Activated T-helper 1 cell treated with Interleukin-2 at 50 U/mL for 16 hours (primary cell): ENCODE measurements around the gene MAGT1.
"Not testable (repeated sequence)": the region's sequence is repeated elsewhere in the genome, so short reads cannot be mapped to it uniquely, and the experiment has no call there.

Experiments used
- DNase-seq: peaks from one replicate; pipeline ENCODE4 v3.0.0-alpha.2; 2020; ENCODE audit warnings: low read depth

MAGT1 gene

GRCh38 chrX:77894921-77895886 lies at the start of gene MAGT1:
Gene MAGT1 (minus strand): TSS chrX:77895435. CDS start chrX:77895410, 25 bp downstream.
- DNase-seq = peak; percentile 80

GRCh38 chrX:77945031-77945430 lies 49.8 kb upstream of the MAGT1 start:
- not testable (repeated sequence) for DNase-seq

- no peak for DNase-seq
Measured at GRCh38 chrX:77938083-77938680, 42.9 kb upstream of the MAGT1 start.

GRCh38 chrX:77937291-77937690 lies 42.1 kb upstream of the MAGT1 start:
- DNase-seq = no peak

GRCh38 chrX:77936299-77936698 lies 41.1 kb upstream of the MAGT1 start:
- no peak for DNase-seq

- DNase-seq = no peak
Measured at GRCh38 chrX:77935886-77936285, 40.7 kb upstream of the MAGT1 start.

- no peak for DNase-seq
Measured at GRCh38 chrX:77930581-77930980, 35.3 kb upstream of the MAGT1 start.

GRCh38 chrX:77925764-77926163 lies 30.5 kb upstream of the MAGT1 start:
- DNase-seq = no peak

GRCh38 chrX:77924320-77924859 lies 29.2 kb upstream of the MAGT1 start:
- DNase-seq = no peak

GRCh38 chrX:77922787-77923186 lies 27.6 kb upstream of the MAGT1 start:
- no peak for DNase-seq

GRCh38 chrX:77919370-77919769 lies 24.1 kb upstream of the MAGT1 start:
- not testable (repeated sequence) for DNase-seq

- no peak for DNase-seq
Measured at GRCh38 chrX:77918568-77918967, 23.3 kb upstream of the MAGT1 start.

GRCh38 chrX:77917294-77917933 lies 22.2 kb upstream of the MAGT1 start:
- no peak for DNase-seq

GRCh38 chrX:77910108-77910840 lies 15.0 kb upstream of the MAGT1 start, which contains the start of gene ATP7A:
Gene ATP7A (plus strand): TSS chrX:77910693. CDS start chrX:77971642, 60,949 bp downstream.
- peak; percentile 84 for DNase-seq

GRCh38 chrX:77901506-77901905 lies 6.3 kb upstream of the MAGT1 start:
- DNase-seq = no peak

GRCh38 chrX:77900688-77901087 lies 5.5 kb upstream of the MAGT1 start:
- DNase-seq = no peak

GRCh38 chrX:77899081-77899828 lies 4.0 kb upstream of the MAGT1 start, which contains the start of gene COX7B:
Gene COX7B (plus strand): TSS chrX:77899468. CDS start chrX:77899554, 86 bp downstream.
- DNase-seq = peak; percentile 33

GRCh38 chrX:77893713-77894112 lies 1.5 kb downstream of the MAGT1 start:
- no peak for DNase-seq

GRCh38 chrX:77892887-77893286 lies 2.3 kb downstream of the MAGT1 start:
- DNase-seq = no peak

- DNase-seq = not testable (repeated sequence)
Measured at GRCh38 chrX:77881418-77881817, 13.8 kb downstream of the MAGT1 start.

- DNase-seq = no peak
Measured at GRCh38 chrX:77875372-77875771, 19.9 kb downstream of the MAGT1 start.
